PC-9 (cell line): ENCODE measurements around the gene DSCAML1. TPM values are rescaled to one million over a fixed set of nuclear protein-coding genes. Genes with fewer than 3 reads are reported as not detected.

Experiments used
- BruUV-seq: library from RNA; stranded (reverse); fragments of 400-500 nt; replicated peaks from 2 replicates; lab custom pipeline; 2021; lab: Mats Ljungman, UMichigan
- CTCF ChIA-PET: fragments of 300-600 bp; sonication (Branson Sonifier 250); formaldehyde crosslinking; loops from one replicate; lab custom pipeline; 2022; ENCODE audit warnings: antibody characterized with exemption; lab: Charles Lee
- POLR2A ChIA-PET: fragments of 300-600 bp; sonication (Branson Sonifier 250); formaldehyde crosslinking; loops from one replicate; lab custom pipeline; 2022; ENCODE audit warnings: antibody characterized with exemption; ENCODE audit not compliant: unreplicated experiment; lab: Charles Lee
- DNase-seq, 2 experiments: peaks; one replicate each; pipeline versions ENCODE4 v3.0.0 to v3.0.0-alpha.2; 2015 to 2022; ENCODE audit warnings: mixed read lengths in 1 of 2
- H2AFZ ChIP-seq: fragments of 200-600 bp; sonication (generic); 2 replicates; pipeline ENCODE4 v1.8.1; 2017; ENCODE audit warnings: antibody characterized with exemption
- H3F3A ChIP-seq: fragments of 200-600 bp; sonication (generic); 2 replicates; pipeline ENCODE4 v1.8.1; 2017; ENCODE audit warnings: antibody characterized with exemption, mild to moderate bottlenecking, low read depth; ENCODE audit not compliant: insufficient read depth
- H3K27ac ChIP-seq: fragments of 200-600 bp; sonication (generic); 2 replicates; pipeline ENCODE4 v1.6.1; 2016; ENCODE audit warnings: mixed run types
- H3K27me3 ChIP-seq: fragments of 200-600 bp; sonication (generic); 2 replicates; pipeline ENCODE4 v1.6.1; 2016; ENCODE audit warnings: low read depth, mixed run types; ENCODE audit not compliant: insufficient read depth
- H3K36me3 ChIP-seq: fragments of 200-600 bp; sonication (generic); 2 replicates; pipeline ENCODE4 v1.6.1; 2016; ENCODE audit warnings: low read depth, mixed run types
- H3K4me1 ChIP-seq: fragments of 200-600 bp; sonication (generic); replicated peaks from 2 replicates; pipeline ENCODE4 v1.6.1; 2016; ENCODE audit warnings: mixed run types; ENCODE audit not compliant: insufficient read depth
- H3K4me2 ChIP-seq: fragments of 200-600 bp; sonication (generic); 2 replicates; pipeline ENCODE4 v1.6.1; 2017; ENCODE audit warnings: mixed run types
- H3K4me3 ChIP-seq: fragments of 200-600 bp; sonication (generic); 2 replicates; pipeline ENCODE4 v1.6.1; 2016; ENCODE audit warnings: mixed run types
- H3K79me2 ChIP-seq: fragments of 200-600 bp; sonication (generic); 2 replicates; pipeline ENCODE4 v1.6.1; 2017; ENCODE audit warnings: low read depth, mixed run types
- H3K9me2 ChIP-seq: fragments of 200-600 bp; sonication (generic); 2 replicates; pipeline ENCODE4 v1.8.1; 2017; ENCODE audit warnings: mild to moderate bottlenecking; ENCODE audit not compliant: insufficient read depth
- H3K9me3 ChIP-seq: fragments of 200-600 bp; sonication (generic); 2 replicates; pipeline ENCODE4 v1.8.1; 2016; ENCODE audit warnings: low read depth; ENCODE audit not compliant: insufficient read depth
- H4K20me1 ChIP-seq: fragments of 200-600 bp; sonication (generic); 2 replicates; pipeline ENCODE4 v1.8.1; 2017; ENCODE audit not compliant: insufficient read depth
- EZH2 ChIP-seq: fragments of 200-600 bp; sonication (generic); IDR thresholded peaks from 2 replicates; pipeline ENCODE4 v1.8.0; 2017; ENCODE audit warnings: antibody characterized with exemption, low read depth
- intact Hi-C: fragments of 100-400 bp; cut with micrococcal nuclease; formaldehyde crosslinking; loops from one replicate; pipeline ENCODE4 v1.10.0; 2022; ENCODE audit not compliant: unreplicated experiment
- total RNA-seq: library from RNA; stranded (reverse); gene quantifications from 2 replicates; pipeline ENCODE4 v1.2.3, GENCODE V29; 2021
- TF ChIP-seq, protein P1 (sequence below): fragments of 200-600 bp; sonication (generic); conservative IDR thresholded peaks from 2 replicates; pipeline ENCODE4 v1.6.1; 2017; ENCODE audit warnings: mixed run types, antibody characterized with exemption, mild to moderate bottlenecking, moderate library complexity

The DSCAML1 gene
- total RNA-seq, 1 experiment from 2014 or later: not detected

DNA sequence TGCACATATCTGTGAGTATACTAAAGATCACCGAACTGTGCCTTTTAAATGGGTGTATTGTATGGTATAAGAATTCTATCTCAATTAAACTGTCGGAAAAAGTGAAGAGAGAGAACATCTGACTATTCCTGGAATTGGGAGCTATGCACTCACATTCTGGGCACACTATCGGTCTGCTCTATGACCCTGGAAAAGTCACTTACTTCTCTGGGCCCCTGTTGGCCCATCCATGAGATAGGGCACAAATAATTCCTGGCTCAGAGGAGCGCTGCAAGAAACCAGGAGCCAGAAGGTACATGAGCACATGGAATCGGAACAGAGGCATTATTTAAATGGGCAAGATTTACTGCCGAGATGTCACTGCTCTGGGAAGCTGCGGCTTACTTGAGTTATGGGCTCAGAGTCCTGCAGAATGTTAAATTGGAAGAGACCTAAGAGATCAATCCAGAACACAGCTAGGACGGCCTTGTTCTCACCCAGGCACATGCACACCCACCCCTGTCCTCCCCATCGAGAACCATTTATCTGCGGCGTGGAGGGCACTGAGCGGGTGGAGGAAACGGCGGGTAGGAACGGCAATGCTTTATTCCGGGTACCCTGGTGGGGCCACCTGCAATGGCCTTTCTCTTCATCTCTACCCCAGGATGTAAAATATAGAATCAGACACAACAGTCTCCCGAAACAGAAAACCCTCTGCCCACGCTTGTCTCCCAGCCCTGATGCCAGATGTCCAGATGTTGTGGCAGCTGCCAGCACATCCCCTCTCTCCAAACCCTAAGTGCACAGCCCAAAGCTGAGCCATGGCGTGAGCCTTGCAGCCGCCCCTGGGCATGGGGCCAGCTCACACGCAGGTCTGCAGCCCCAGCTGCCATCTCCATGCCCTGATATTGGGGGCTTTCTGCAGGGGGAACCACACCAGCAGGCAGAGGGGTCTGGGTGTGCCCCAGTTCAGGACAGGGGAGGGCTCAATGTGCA, 142.4 kb downstream of the DSCAML1 start:
- no peak for DNase-seq
- no peaks in the 10 kb centered on the region for H3K9me3 ChIP-seq
- H3K4me3 ChIP-seq: no peak overlapping the region
- H3K4me2 ChIP-seq: no peak overlapping the region
- H3K27ac ChIP-seq: no peak overlapping the region
- no peaks in the 10 kb centered on the region for H3K36me3 ChIP-seq
- no peaks in the 10 kb centered on the region for H3K4me1 ChIP-seq
- BruUV-seq: no TSS peak
- POLR2A ChIA-PET: no interaction called here
- H3K27me3 ChIP-seq: peaks cover 100% of the 10 kb centered on the region
- TF ChIP-seq, protein P1, sequence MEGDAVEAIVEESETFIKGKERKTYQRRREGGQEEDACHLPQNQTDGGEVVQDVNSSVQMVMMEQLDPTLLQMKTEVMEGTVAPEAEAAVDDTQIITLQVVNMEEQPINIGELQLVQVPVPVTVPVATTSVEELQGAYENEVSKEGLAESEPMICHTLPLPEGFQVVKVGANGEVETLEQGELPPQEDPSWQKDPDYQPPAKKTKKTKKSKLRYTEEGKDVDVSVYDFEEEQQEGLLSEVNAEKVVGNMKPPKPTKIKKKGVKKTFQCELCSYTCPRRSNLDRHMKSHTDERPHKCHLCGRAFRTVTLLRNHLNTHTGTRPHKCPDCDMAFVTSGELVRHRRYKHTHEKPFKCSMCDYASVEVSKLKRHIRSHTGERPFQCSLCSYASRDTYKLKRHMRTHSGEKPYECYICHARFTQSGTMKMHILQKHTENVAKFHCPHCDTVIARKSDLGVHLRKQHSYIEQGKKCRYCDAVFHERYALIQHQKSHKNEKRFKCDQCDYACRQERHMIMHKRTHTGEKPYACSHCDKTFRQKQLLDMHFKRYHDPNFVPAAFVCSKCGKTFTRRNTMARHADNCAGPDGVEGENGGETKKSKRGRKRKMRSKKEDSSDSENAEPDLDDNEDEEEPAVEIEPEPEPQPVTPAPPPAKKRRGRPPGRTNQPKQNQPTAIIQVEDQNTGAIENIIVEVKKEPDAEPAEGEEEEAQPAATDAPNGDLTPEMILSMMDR: no peak
- peak; percentile 77; the same call in 1 of the 2 replicates for TF ChIP-seq EZH2
- H3K9me2 ChIP-seq: no peaks in the 10 kb centered on the region
- intact Hi-C loops: no loop called here
- CTCF ChIA-PET: no interaction called here
- no peaks in the 10 kb centered on the region for H3F3A ChIP-seq
- H4K20me1 ChIP-seq: peaks cover 5% of the 10 kb centered on the region; the same call in 1 of the 2 replicates
- H2AFZ ChIP-seq: no peak overlapping the region
- H3K79me2 ChIP-seq: no peaks in the 10 kb centered on the region

DNA sequence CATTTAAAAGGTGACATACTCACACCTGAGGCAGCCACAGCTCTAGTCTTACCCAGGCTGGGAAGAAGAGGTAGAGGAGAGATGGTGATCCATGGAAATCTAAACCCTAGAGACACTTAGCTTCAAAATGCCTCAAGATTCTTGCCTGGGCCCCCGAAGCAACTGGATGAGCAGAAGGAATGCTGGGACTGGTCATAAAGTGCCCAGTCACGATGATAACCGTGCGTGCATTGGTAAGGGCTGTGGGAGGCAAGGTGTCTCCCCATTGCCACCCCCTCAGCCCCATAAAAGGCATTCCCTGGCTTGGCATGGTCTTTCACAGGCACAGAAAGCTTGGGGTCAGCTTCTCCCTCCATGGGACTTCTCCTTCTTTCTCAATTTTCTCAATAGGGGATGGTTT, 144.5 kb downstream of the DSCAML1 start:
- TF ChIP-seq, protein P1: no peak
- no peak for TF ChIP-seq EZH2
- POLR2A ChIA-PET: no interaction called here
- BruUV-seq: no TSS peak
- no peaks in the 10 kb centered on the region for H3F3A ChIP-seq
- H3K9me3 ChIP-seq: no peaks in the 10 kb centered on the region
- no peak for DNase-seq
- no peak overlapping the region for H3K4me2 ChIP-seq
- intact Hi-C loops: no loop called here
- H3K79me2 ChIP-seq: no peaks in the 10 kb centered on the region
- no peaks in the 10 kb centered on the region for H3K9me2 ChIP-seq
- no peaks in the 10 kb centered on the region for H3K36me3 ChIP-seq
- H4K20me1 ChIP-seq: peaks cover 9% of the 10 kb centered on the region; the same call in 1 of the 2 replicates
- H3K4me1 ChIP-seq: no peaks in the 10 kb centered on the region
- H3K27ac ChIP-seq: no peak overlapping the region
- H3K27me3 ChIP-seq: peaks cover 100% of the 10 kb centered on the region
- H2AFZ ChIP-seq: no peak overlapping the region
- H3K4me3 ChIP-seq: no peak overlapping the region
- CTCF ChIA-PET: no interaction called here

DNA sequence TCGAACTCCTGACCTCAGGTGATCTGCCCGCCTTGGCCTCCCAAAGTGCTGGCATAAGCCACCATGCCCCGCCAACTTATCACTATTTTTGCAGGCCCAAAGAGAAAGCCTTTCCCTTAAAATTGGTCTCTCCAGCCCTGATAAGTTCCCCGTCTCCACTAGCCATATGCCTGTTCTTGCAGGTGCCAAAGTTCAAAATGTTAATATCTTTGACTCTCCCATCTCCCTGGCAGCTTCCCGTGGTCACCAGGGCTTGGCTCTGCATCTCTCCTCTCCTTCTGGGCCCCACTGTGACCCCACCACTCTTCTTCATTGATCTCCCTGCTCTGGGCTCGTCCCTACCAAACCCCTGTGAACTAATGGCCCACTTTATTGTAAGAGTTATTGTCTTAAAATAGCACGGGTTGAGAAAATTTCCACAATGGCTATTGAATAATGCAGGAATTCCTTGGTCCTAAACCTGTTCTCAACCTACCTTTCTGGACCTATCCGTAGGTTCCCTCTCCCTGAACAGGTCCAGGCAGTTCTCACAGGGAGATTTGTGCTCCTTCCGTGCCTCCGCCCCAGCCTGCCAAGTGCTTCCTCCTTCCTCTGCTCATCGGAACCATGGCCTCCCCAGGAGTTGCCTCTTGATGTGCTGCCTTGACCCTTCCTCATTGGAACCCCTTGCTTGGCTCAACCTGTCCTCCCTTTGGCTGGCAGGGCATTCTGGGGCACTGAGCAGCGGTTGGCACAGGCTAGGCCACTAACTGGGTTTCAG, 147.5 kb downstream of the DSCAML1 start:
- H3K9me3 ChIP-seq: no peaks in the 10 kb centered on the region
- no peak overlapping the region for H3K4me3 ChIP-seq
- no peak overlapping the region for H3K27ac ChIP-seq
- POLR2A ChIA-PET: no interaction called here
- no peak for DNase-seq
- H3K9me2 ChIP-seq: no peaks in the 10 kb centered on the region
- CTCF ChIA-PET: no interaction called here
- no peak for TF ChIP-seq EZH2
- TF ChIP-seq, protein P1: no peak
- no peaks in the 10 kb centered on the region for H3K36me3 ChIP-seq
- H3K79me2 ChIP-seq: no peaks in the 10 kb centered on the region
- H3K4me1 ChIP-seq: no peaks in the 10 kb centered on the region
- H4K20me1 ChIP-seq: peaks cover 9% of the 10 kb centered on the region; the same call in 1 of the 2 replicates
- no TSS peak for BruUV-seq
- no peak overlapping the region for H3K4me2 ChIP-seq
- H3K27me3 ChIP-seq: peaks cover 95% of the 10 kb centered on the region
- no peak overlapping the region for H2AFZ ChIP-seq
- intact Hi-C loops: no loop called here
- H3F3A ChIP-seq: no peaks in the 10 kb centered on the region
